Naive thymus-derived CD4-positive, alpha-beta T cell (primary cell): Measurements from ENCODE around the gene C3orf33. TPM values are rescaled to one million over a fixed set of nuclear protein-coding genes. Genes with fewer than 3 reads are reported as not detected.
A peak's percentile ranks its signal among the peaks of the same experiment; 100 is the strongest.

Experiments
- ATAC-seq: fragments of 150-1000 bp; cut with Tn5 transposase; 2 replicates; pipeline ENCODE4 v1.10.0; 2021; ENCODE audit warnings: mild to moderate bottlenecking, moderate library complexity
- CTCF ChIA-PET: fragments of 350-600 bp; sonication (Branson Sonifier 250); formaldehyde crosslinking; loops from one replicate; lab custom pipeline; 2021; ENCODE audit warnings: antibody characterized with exemption; lab: Charles Lee
- POLR2A ChIA-PET: fragments of 350-600 bp; sonication (Branson Sonifier 250); formaldehyde crosslinking; loops from one replicate; lab custom pipeline; 2021; ENCODE audit warnings: antibody characterized with exemption, inconsistent platforms; lab: Charles Lee
- DNase-seq, 9 donors: peaks; one replicate each; pipeline versions ENCODE4 v3.0.0 to v3.0.0-alpha.2; 2020 to 2022; ENCODE audit warnings: mixed read lengths in 1 of 9
- H3K27ac ChIP-seq: one replicate; pipeline ENCODE4 v1.7.0; 2013; ENCODE audit warnings: mild to moderate bottlenecking, low read depth, low read length, moderate library complexity
- H3K27me3 ChIP-seq, 2 donors: one replicate each; pipeline ENCODE4 v1.7.0; 2013; ENCODE audit warnings: low read length in 2 of 2, mild to moderate bottlenecking in 2 of 2, moderate library complexity in 2 of 2; ENCODE audit not compliant: control insufficient read depth in 2 of 2, insufficient read depth in 2 of 2
- H3K36me3 ChIP-seq, 3 experiments: 1 replicate in 2 of 3; 2 replicates in 1 of 3; pipeline ENCODE4 v1.7.0; 2013; ENCODE audit warnings: low read length in 3 of 3, mild to moderate bottlenecking in 3 of 3, moderate library complexity in 1 of 3; ENCODE audit not compliant: insufficient read depth in 3 of 3, control insufficient read depth in 2 of 3
- H3K4me1 ChIP-seq, 2 donors: one replicate each; pipeline ENCODE4 v1.7.0; 2013; ENCODE audit warnings: low read length in 2 of 2, mild to moderate bottlenecking in 2 of 2, moderate library complexity in 1 of 2; ENCODE audit not compliant: control insufficient read depth in 2 of 2, insufficient read depth in 2 of 2
- H3K4me3 ChIP-seq: 2 replicates; pipeline ENCODE4 v1.7.0; 2013; ENCODE audit warnings: mild to moderate bottlenecking, low read length
- H3K9me3 ChIP-seq, 3 experiments: 1 replicate in 2 of 3; 2 replicates in 1 of 3; pipeline ENCODE4 v1.7.0; 2013; ENCODE audit warnings: low read length in 3 of 3; ENCODE audit not compliant: control insufficient read depth in 2 of 3
- H3K27ac Mint-ChIP-seq, 9 donors: one replicate each; pipeline ENCODE4 v1.8.0; 2020 to 2022; ENCODE audit warnings: mixed read lengths in 9 of 9, mild to moderate bottlenecking in 8 of 9, moderate library complexity in 5 of 9, inconsistent platforms in 2 of 9
- H3K27me3 Mint-ChIP-seq, 5 donors: one replicate each; pipeline ENCODE4 v1.8.0; 2021 to 2022; ENCODE audit warnings: mixed read lengths in 5 of 5, mild to moderate bottlenecking in 1 of 5
- H3K36me3 Mint-ChIP-seq, 5 donors: one replicate each; pipeline ENCODE4 v1.8.0; 2020 to 2022; ENCODE audit warnings: mixed read lengths in 5 of 5, mild to moderate bottlenecking in 3 of 5, inconsistent platforms in 1 of 5
- H3K4me1 Mint-ChIP-seq, 7 donors: one replicate each; pipeline ENCODE4 v1.8.0; 2020 to 2022; ENCODE audit warnings: mixed read lengths in 7 of 7, mild to moderate bottlenecking in 3 of 7, inconsistent platforms in 1 of 7
- H3K4me3 Mint-ChIP-seq, 10 donors: one replicate each; pipeline ENCODE4 v1.8.0; 2020 to 2022; ENCODE audit warnings: mild to moderate bottlenecking in 10 of 10, mixed read lengths in 10 of 10, moderate library complexity in 6 of 10, inconsistent platforms in 2 of 10
- H3K9me3 Mint-ChIP-seq, 11 donors: one replicate each; pipeline ENCODE4 v1.8.0; 2020 to 2022; ENCODE audit warnings: mixed read lengths in 11 of 11, mild to moderate bottlenecking in 4 of 11, inconsistent platforms in 1 of 11, moderate library complexity in 1 of 11
- intact Hi-C, 2 donors: fragments of 100-400 bp; cut with micrococcal nuclease; formaldehyde crosslinking; loops; one replicate each; pipeline ENCODE4 v1.15.1; 2023
- polyA plus RNA-seq, 2 donors: library from polyadenylated mRNA; unstranded; fragments of 300-500 nt; fragmentation: Illumina TruSeq; gene quantifications; one replicate each; pipeline ENCODE4 v1.2.3, GENCODE V29; 2021
- total RNA-seq, 6 experiments: library from RNA in 5 of 6; stranded (reverse) in 5 of 6; gene quantifications; 1 replicate in 5 of 6; 2 replicates in 1 of 6; pipeline ENCODE4 v1.2.3 and lab custom pipeline; 2021 to 2026

The C3orf33 gene
- total and polyA plus RNA-seq, 7 experiments from 2014 or later: 1.1 to 4.6 (median 3.0) TPM

DNA sequence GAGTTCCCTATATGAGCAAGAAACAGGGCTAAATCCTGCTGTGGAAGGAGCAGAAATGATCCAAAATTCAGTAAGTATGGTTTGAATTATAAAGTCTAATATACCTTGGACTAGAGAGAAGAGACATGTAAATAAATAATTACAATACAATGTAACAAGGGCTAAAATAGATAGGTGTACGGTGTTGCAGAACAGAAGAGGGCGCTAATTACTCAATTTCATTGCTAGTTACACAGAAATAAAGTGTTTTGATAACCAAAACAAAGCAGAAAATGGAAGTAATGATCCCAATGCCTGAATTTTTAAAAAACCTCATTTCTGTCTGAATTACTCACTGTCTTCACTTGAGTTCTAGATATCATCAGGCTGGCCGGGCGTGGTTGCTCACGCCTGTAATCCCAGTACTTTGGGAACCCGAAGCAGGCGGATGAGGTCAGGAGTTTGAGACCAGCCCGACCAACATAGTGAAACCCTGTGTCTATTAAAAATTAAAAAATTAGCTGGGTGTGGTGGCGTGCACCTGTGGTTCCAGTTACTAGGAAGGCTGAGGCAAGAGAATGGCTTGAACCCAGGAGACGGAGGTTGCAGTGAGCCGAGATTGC is 52.9 kb downstream of the C3orf33 start:
- no peak overlapping the region for H3K4me3 Mint-ChIP-seq
- peak overlapping the region in 1 of 9 donors; percentile 18 for H3K27ac Mint-ChIP-seq
- Histone ChIP-seq H3K4me3 (no peak overlapping the region), H3K27me3 (no peaks in the 10 kb centered on the region), H3K36me3 (no peaks in the 10 kb centered on the region), H3K9me3 (no peaks in the 10 kb centered on the region), H3K4me1 (no peaks in the 10 kb centered on the region), H3K27ac (no peak overlapping the region)
- no peaks in the 10 kb centered on the region for H3K4me1 Mint-ChIP-seq
- ATAC-seq (peak; percentile 40), DNase-seq (peak in 3 of 9 donors; percentile 4 to 20 (median 9))
- H3K9me3 Mint-ChIP-seq: no peaks in the 10 kb centered on the region
- peaks cover 0 to 7% (median 0%) of the 10 kb centered on the region in 5 donors for H3K27me3 Mint-ChIP-seq
- intact Hi-C loops: loop anchor here (1.0 to 5.0 kb wide), 3 partner anchors 99 to 118 kb away; partner anchors contain the start of genes GMPS (in 1 of the 2) and SLC33A1 (in 1 of the 2)
- POLR2A ChIA-PET: no interaction called here
- H3K36me3 Mint-ChIP-seq: no peaks in the 10 kb centered on the region
- CTCF ChIA-PET: interaction anchor here (0.6 to 0.9 kb wide), 2 partner anchors 11 to 54 kb away, joined by 3 to 4 read pairs; no protein-coding TSS in a partner anchor

DNA sequence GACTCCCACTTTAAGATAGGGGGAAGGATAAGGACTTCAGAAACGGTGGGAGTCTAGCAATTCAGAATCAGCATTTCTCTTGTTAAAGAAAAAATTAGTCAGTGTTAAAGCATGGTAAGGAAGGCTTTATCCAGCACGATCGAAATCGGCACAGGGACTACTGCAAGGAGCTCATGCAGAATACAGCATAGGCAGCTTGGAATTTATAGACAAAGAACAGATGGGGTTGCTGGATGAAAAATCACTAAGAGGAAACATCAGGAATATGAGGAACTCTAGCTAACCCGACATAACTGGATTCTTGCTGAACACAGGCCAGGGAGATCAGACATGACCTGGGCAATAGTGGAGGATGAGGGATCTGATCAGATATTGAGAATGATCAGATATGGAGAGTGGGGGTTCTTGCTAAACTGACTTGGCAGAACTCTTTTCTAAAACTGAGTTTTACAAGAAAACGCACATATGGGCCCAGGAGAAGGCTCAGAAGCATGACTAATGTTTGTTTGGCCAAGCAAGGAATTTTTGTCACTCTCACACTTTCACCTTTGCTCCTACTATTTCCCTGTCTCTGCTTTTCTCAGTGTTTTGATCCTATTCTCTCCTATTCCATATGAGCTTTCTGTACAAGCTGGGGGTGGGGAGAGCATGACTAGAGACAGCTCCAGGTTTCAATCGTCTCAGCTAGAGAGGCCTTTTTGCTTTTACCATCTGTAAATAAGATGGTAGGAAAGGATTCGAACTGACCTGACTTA is 57.3 kb downstream of the C3orf33 start:
- CTCF ChIA-PET: no interaction called here
- Mint-ChIP-seq H3K9me3 (no peaks in the 10 kb centered on the region), H3K4me1 (peaks cover 9 to 17% (median 12%) of the 10 kb centered on the region in 7 donors), H3K27me3 (peaks cover 6 to 48% (median 21%) of the 10 kb centered on the region in 5 donors), H3K27ac (no peak overlapping the region), H3K4me3 (no peak overlapping the region), H3K36me3 (no peaks in the 10 kb centered on the region)
- H3K27ac ChIP-seq: no peak overlapping the region
- peaks cover 5 to 9% of the 10 kb centered on the region in 2 donors for H3K4me1 ChIP-seq
- no peak for ATAC-seq
- intact Hi-C loops: no loop called here
- H3K4me3 ChIP-seq: no peak overlapping the region
- H3K27me3 ChIP-seq: peaks cover under 1 to 5% of the 10 kb centered on the region in 2 donors
- H3K36me3 ChIP-seq: no peaks in the 10 kb centered on the region
- no peak for DNase-seq
- POLR2A ChIA-PET: no interaction called here
- H3K9me3 ChIP-seq: no peaks in the 10 kb centered on the region

DNA sequence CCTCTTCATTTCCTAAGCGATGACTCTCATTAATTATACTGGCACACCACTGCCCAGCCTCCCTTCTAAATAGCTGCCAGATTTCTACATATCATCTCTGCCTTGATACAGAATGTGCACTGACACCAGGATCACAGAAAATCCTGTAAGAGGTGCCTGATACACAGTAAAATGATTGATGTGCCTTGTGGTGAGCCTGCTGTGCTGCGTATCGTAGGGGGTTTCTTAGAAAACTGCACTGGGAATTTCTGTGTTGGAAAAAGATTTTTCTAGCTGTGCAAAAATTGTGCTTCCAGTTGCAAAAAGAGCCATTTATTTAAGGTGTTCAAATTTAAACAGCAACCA is 58.2 kb downstream of the C3orf33 start:
- DNase-seq (no peak), ATAC-seq (no peak)
- H3K36me3 Mint-ChIP-seq: no peaks in the 10 kb centered on the region
- POLR2A ChIA-PET: no interaction called here
- H3K9me3 ChIP-seq: no peaks in the 10 kb centered on the region
- H3K27me3 Mint-ChIP-seq: peaks cover 12 to 57% (median 27%) of the 10 kb centered on the region in 5 donors
- H3K4me1 ChIP-seq: peaks cover 5 to 13% of the 10 kb centered on the region in 2 donors
- H3K4me3 Mint-ChIP-seq: no peak overlapping the region
- H3K27me3 ChIP-seq: peaks cover 5 to 7% of the 10 kb centered on the region in 2 donors
- CTCF ChIA-PET: no interaction called here
- no peaks in the 10 kb centered on the region for H3K36me3 ChIP-seq
- no peak overlapping the region for H3K4me3 ChIP-seq
- intact Hi-C loops: no loop called here
- H3K9me3 Mint-ChIP-seq: no peaks in the 10 kb centered on the region
- H3K27ac Mint-ChIP-seq: no peak overlapping the region
- H3K27ac ChIP-seq: no peak overlapping the region
- peaks cover 12 to 23% (median 17%) of the 10 kb centered on the region in 7 donors for H3K4me1 Mint-ChIP-seq

DNA sequence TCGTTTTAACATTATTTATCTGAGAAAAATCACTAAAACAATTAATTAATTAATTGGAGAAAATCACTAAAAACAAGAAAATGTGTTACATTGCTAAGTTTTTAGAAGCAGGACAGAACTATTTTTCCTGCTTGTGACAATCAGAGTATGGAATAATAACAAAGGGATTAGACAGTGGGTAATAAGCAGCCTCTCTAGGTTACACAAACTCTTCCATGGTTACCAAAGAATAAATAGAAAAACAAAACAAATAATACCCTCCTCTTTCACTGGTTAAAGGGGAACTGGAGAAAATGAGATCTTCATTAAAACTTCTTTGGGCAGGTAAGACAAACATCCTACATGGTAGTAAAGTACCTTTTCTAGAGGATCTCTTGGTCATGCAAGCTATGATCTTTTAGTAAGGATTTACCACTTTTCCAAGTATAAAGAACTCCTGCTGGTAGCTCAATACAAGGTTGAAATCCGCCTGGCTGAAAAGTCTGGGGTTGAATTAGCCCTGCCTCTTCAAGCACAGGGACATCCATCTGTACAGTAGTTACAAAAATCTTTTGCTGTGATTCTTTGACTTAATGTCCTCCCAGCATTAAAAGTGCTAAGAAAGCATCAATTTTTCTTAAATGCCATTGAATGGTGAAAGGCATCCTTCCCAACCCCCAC is 58.7 kb downstream of the C3orf33 start:
- Histone ChIP-seq H3K4me3 (no peak overlapping the region), H3K9me3 (no peaks in the 10 kb centered on the region), H3K27ac (no peak overlapping the region), H3K27me3 (peaks cover 5 to 11% of the 10 kb centered on the region in 2 donors), H3K36me3 (no peaks in the 10 kb centered on the region), H3K4me1 (peaks cover 5 to 13% of the 10 kb centered on the region in 2 donors)
- Mint-ChIP-seq H3K9me3 (no peaks in the 10 kb centered on the region), H3K36me3 (no peaks in the 10 kb centered on the region), H3K4me3 (peak overlapping the region in 2 of 10 donors; percentile 13 to 47), H3K27me3 (peaks cover 17 to 62% (median 32%) of the 10 kb centered on the region in 5 donors), H3K4me1 (peaks cover 12 to 27% (median 17%) of the 10 kb centered on the region in 7 donors), H3K27ac (peak overlapping the region in 1 of 9 donors; percentile 40)
- ChIA-PET CTCF (no interaction called here), POLR2A (no interaction called here)
- intact Hi-C loops: no loop called here
- no peak for ATAC-seq
- DNase-seq: no peak

DNA sequence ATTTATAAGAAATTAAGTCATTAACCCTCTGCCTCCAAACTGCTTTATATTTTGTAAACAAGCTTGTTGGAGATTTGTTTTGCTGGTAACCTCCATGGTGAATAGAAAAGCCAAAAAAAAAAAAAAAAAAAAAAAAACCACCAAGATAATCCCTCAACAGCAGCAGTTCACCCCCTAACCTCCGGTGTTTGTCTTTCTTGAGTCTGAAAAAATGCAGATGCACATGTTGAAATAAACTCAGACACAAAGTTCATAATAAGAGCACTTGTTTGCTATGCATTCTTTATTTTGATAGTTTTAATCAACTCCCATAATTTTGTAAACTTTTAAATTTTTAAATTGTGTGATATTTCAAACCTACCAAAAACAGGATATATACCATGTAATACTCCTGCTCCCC is 59.4 kb downstream of the C3orf33 start:
- Mint-ChIP-seq H3K27me3 (peaks cover 20 to 68% (median 35%) of the 10 kb centered on the region in 5 donors), H3K36me3 (no peaks in the 10 kb centered on the region), H3K4me3 (peak overlapping the region in 1 of 10 donors; percentile 13), H3K9me3 (no peaks in the 10 kb centered on the region), H3K4me1 (peaks cover 12 to 27% (median 17%) of the 10 kb centered on the region in 7 donors), H3K27ac (peak overlapping the region in 1 of 9 donors; percentile 40)
- Histone ChIP-seq H3K36me3 (no peaks in the 10 kb centered on the region), H3K27ac (no peak overlapping the region), H3K4me1 (peaks cover 5 to 13% of the 10 kb centered on the region in 2 donors), H3K9me3 (no peaks in the 10 kb centered on the region), H3K27me3 (peaks cover 5 to 11% of the 10 kb centered on the region in 2 donors), H3K4me3 (no peak overlapping the region)
- ATAC-seq (no peak), DNase-seq (no peak)
- intact Hi-C loops: no loop called here
- ChIA-PET CTCF (interaction anchor here (0.9 kb wide), 1 partner anchor 45 kb away, joined by 4 read pairs; no protein-coding TSS in a partner anchor), POLR2A (no interaction called here)

DNA sequence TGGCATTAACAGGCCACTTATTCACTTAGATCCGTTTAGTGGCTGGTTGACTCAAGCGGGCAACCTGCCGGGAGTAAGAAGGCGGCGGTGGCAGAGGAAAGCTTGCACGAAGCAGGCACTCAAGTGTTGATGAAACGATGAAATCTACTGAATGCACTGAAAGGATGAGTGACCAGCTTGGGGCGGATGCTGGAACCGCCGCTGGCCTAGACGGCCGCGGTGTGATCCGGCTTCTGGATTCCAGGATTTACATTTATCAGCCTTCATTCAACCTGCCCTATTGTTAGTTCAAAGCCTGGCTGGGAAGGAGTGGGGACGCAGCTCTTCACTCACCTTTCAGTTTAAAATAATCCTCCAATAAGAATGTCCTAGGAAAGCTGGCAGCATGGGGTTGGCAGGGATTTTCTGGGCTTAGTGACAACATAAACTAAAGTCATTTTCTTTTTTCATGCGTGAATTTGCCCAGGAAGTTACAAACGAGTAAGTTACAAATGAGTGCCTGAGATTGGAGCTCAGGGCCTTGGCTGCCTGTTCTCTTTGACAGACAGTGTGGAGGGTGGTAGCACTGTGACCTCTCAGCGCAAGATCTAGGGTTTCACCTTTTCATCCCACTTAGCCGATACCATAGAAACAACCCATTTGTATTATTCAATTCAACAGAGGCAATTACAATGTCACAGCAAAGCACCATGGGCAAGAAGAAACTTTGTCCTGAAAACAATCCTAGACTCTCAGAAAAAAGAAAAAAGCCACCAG is 60.1 kb downstream of the C3orf33 start:
- Mint-ChIP-seq H3K27me3 (peaks cover 25 to 73% (median 39%) of the 10 kb centered on the region in 5 donors), H3K27ac (peak overlapping the region in 1 of 9 donors; percentile 18), H3K9me3 (no peaks in the 10 kb centered on the region), H3K4me3 (peak overlapping the region; percentile 55 to 93 (median 92)), H3K4me1 (peaks cover 12 to 27% (median 17%) of the 10 kb centered on the region in 7 donors), H3K36me3 (no peaks in the 10 kb centered on the region)
- ChIA-PET CTCF (interaction anchor here (0.9 kb wide), 1 partner anchor 44 kb away, joined by 4 read pairs; no protein-coding TSS in a partner anchor), POLR2A (no interaction called here)
- intact Hi-C loops: loop anchor here in 1 of 2 donors (2.0 kb wide), 1 partner anchor 125 kb away; the partner anchor contains the start of gene GMPS
- Histone ChIP-seq H3K4me1 (peaks cover 5 to 13% of the 10 kb centered on the region in 2 donors), H3K36me3 (no peaks in the 10 kb centered on the region), H3K27ac (no peak overlapping the region), H3K27me3 (peaks cover 5 to 11% of the 10 kb centered on the region in 2 donors), H3K9me3 (no peaks in the 10 kb centered on the region), H3K4me3 (no peak overlapping the region)
- no peak for ATAC-seq
- peak in 3 of 9 donors; percentile 1 to 9 (median 4) for DNase-seq
